Activated CD8-positive, alpha-beta memory T cell treated with anti-CD3 and anti-CD28 coated beads for 1 hour (primary cell): Measurements from ENCODE around the gene DUSP19.

Experiments used
- DNase-seq, 2 donors: peaks; one replicate each; pipeline ENCODE4 v3.0.0-alpha.2; 2020; ENCODE audit warnings: low read depth in 1 of 2; ENCODE audit errors: extremely low read depth in 1 of 2

DUSP19 gene

GRCh38 chr2:183124222-183124956, 45.8 kb downstream of the DUSP19 start, which contains the start of gene NUP35:
TSS of gene NUP35 (plus strand) at chr2:183124443. CDS start at chr2:183124458, 15 bp downstream.
- peak; percentile 65 to 71 for DNase-seq

DNA sequence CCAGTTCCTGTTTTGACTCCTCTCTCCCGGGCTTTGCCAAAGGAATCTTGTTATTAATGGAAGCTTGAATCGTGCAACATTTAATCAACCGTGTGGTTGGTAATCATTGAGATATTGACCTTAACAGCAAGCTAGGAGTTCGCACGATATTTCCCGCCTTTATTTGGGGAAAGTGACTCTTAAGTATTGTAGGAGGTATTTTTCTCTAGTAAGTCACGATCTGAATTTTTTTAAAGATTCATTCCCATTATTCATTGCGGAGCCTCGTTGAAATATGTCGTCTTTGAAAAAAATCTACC, 46.4 kb downstream of the DUSP19 start:
- no peak for DNase-seq

DNA sequence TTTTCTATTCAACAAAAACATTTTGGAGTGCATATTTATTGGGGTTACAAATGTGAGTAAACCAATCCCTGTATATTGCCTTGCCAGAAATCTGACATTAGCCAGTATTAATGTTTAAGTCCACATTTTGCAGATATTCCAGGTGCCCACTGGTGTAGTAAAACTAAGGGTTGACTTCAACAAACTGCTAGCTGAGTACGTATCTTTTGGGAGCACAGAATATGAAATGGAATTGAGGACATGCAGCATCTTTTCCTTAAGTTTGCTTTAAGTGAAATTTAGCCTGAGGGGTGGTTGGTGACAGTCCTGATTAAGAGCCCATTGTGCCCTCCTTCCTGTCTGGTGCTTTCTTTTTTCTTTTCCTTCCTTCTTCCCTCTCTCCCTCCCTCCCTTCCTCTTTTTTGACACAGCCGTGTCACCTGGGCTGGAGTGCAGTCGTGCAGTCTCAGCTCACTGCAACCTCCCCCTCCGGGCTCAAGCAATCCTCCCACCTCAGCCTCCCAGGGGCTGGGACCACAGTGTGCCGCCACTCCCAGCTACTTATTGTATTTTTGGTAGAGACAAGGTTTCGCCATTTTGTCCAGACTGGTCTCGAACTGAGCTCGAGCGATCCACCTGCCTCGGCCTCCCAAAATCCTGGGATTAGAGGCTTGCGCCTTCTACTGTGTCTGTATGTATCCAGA, 47.3 kb downstream of the DUSP19 start:
- no peak for DNase-seq

GRCh38 chr2:183126635-183127034, 48.1 kb downstream of the DUSP19 start:
- no peak for DNase-seq

GRCh38 chr2:183134016-183134415, 55.5 kb downstream of the DUSP19 start:
- no peak for DNase-seq

DNA sequence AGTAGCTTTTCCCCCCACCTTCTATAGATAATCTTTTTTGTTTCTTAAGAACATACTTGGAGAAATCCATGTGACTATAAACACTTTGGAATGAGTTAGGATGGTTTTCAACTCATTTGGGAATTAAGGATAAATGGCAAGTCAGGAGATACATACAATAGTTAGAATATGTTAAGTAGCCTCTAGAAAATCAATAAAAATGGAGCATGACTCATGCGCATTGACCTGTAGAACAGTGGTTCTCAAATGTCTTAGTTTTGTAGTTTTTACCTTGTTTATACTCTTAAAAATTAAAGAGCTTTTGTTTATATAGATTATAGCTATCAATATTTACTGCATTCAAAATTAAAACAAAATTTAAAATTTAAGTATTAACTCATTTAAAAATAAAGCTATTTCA, 70.4 kb downstream of the DUSP19 start:
- no peak for DNase-seq

- DNase-seq, result no peak
Observed at GRCh38 chr2:183149489-183149888, 70.9 kb downstream of the DUSP19 start.
